RWPE1 (cell line): ENCODE measurements around the gene ADGRD1.

Experiments used
- CTCF ChIA-PET: fragments of 350-600 bp; sonication (Branson Sonifier 250); formaldehyde crosslinking; extraction: SDS; loops from one replicate; lab custom pipeline; 2021; lab: Yijun Ruan, JAX
- POLR2A ChIA-PET: fragments of 400-600 bp; formaldehyde crosslinking; extraction: SDS; loops from one replicate; lab custom pipeline; 2020; ENCODE audit warnings: antibody characterized with exemption; ENCODE audit not compliant: low non-redundant PET; lab: Yijun Ruan, JAX
- DNase-seq: peaks from one replicate; pipeline ENCODE4 v3.0.0; 2012; ENCODE audit warnings: low spot score
- H3K27ac ChIP-seq: fragments of 450-650 bp; 2 replicates; pipeline ENCODE4 v1.5.1; 2017
- TF ChIP-seq, protein P1 (sequence below): fragments of 450-650 bp; conservative IDR thresholded peaks from 2 replicates; pipeline ENCODE4 v1.5.1; 2017; ENCODE audit warnings: low read depth, mild to moderate bottlenecking

ADGRD1 gene

DNA sequence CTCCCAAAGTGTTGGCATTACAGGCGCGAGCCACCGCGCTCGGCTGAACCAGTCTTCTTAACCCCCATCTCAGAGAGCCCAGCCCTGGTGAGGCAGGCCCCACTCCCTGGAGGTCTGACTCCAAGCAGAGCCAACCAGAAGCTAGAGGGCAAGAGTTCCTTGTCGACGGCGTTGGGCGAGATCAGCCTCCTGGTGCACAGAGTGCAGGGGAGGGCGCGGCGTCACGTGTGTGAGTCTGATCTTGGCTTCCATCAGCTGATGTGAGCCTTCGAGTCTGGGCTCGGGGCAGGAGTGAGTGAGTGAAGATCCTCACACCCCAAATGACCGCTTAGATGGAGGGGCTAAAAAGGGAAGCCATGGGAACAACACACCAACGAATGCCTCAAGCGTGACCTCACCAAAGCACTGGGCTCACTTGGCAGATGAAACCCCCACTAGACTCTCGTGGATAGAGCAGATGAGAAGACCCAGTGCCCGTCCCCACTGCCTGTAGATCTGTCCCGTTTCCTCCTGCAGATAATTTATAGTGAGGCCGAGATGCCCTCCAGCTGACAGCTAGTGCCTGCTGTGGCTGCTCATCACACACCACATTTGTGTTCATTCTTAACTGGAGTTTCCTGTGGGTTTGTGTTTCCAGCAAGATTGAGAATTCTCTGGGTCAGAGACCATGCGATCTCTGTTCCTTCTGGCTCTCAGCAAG is 28.6 kb upstream of the ADGRD1 start:
- ChIA-PET CTCF (interaction anchor here (1.0 kb wide), 1 partner anchor 9 kb away, joined by 10 read pairs; no protein-coding TSS in a partner anchor), POLR2A (no interaction called here)
- TF ChIP-seq, protein P1, sequence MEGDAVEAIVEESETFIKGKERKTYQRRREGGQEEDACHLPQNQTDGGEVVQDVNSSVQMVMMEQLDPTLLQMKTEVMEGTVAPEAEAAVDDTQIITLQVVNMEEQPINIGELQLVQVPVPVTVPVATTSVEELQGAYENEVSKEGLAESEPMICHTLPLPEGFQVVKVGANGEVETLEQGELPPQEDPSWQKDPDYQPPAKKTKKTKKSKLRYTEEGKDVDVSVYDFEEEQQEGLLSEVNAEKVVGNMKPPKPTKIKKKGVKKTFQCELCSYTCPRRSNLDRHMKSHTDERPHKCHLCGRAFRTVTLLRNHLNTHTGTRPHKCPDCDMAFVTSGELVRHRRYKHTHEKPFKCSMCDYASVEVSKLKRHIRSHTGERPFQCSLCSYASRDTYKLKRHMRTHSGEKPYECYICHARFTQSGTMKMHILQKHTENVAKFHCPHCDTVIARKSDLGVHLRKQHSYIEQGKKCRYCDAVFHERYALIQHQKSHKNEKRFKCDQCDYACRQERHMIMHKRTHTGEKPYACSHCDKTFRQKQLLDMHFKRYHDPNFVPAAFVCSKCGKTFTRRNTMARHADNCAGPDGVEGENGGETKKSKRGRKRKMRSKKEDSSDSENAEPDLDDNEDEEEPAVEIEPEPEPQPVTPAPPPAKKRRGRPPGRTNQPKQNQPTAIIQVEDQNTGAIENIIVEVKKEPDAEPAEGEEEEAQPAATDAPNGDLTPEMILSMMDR: no peak
- no peak for DNase-seq
- H3K27ac ChIP-seq: no peak overlapping the region

DNA sequence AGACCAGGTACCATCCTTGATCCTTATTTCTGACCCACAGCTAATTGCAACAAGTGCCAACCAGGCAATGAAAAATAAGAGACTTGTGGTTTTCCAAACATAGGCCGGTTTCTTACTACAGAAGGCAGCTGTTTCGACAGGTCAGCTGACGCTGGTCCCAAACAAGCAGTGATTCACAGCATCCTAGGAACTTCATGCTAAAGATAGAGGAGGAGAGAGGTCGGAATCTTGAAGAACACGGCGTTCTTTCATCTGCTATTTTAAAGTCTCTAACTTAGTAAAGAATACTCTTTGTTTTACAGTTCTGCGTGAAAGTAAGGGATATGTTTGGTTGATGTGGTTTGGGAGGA is 28.1 kb upstream of the ADGRD1 start:
- POLR2A ChIA-PET: no interaction called here
- CTCF ChIA-PET: no interaction called here

DNA sequence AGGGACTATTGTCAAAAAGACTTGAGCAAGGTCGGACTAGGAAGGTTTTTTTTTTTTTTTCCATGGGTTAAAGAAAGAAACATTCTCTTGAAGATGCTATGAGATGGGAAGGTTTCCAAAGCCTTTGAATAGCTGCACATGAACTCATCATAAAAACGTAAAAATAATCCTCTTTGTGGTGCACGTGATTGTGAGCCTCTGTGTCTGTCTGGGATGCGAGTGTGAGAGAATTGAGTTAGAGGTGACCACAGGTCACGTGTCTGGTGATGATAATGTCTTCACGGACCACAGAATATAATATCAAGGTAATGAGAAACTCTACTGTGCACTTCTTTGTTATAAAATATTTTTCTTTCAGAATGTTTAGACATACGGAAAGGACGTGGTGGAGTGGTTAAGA is 24.3 kb upstream of the ADGRD1 start:
- TF ChIP-seq, protein P1: no peak
- DNase-seq: no peak
- no peak overlapping the region for H3K27ac ChIP-seq
- CTCF ChIA-PET: interaction anchor here (0.6 kb wide), 1 partner anchor 545 kb away, joined by 4 read pairs; no protein-coding TSS in a partner anchor
- POLR2A ChIA-PET: no interaction called here

More for the DNA sequence above, 28.1 kb upstream of the ADGRD1 start:
- H3K27ac ChIP-seq: no peak overlapping the region
- TF ChIP-seq, protein P1: no peak
- no peak for DNase-seq

DNA sequence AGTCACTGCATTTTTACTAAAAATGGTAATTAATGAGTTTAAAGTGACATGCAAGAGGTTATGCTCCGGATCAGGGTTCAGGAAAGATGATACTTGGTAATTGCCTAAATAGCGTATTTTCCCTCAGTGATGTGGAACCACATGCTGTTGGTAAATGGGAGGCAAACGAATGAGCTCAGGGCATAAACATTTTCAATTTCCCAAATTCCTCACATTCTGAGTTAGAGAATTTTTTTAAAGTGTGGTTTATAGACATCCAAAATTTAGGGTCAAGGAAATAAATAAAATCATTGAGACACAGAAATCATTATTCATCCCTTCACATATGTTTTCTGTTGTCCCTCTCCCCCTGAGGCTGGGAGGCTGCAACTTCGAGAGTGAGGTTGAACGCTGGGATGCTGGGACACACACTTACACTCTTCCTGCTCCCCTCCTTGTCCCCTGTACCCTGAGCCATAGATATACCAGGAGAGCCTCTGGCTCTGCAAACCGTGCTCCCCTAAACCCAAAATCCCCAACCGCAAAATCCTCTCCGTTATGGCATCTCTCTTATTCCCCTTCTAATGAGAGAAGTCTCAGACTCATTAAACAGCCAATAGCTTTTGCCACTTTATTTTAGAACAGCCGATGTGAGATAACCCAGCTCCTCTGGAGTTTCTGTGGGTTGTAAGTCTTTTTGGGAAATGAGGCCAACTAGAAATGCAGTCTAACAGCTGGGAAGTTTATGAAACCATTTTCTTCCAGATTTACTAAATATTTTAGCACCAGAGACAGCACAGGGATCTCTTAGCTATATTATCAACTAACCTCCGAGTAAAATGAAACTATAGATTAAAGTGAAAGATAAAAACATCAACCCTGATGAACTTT is 21.4 kb upstream of the ADGRD1 start:
- TF ChIP-seq, protein P1: no peak
- no peak overlapping the region for H3K27ac ChIP-seq
- POLR2A ChIA-PET: no interaction called here
- CTCF ChIA-PET: interaction anchor here (0.6 kb wide), 1 partner anchor 8 kb away, joined by 5 read pairs; no protein-coding TSS in a partner anchor
- no peak for DNase-seq

DNA sequence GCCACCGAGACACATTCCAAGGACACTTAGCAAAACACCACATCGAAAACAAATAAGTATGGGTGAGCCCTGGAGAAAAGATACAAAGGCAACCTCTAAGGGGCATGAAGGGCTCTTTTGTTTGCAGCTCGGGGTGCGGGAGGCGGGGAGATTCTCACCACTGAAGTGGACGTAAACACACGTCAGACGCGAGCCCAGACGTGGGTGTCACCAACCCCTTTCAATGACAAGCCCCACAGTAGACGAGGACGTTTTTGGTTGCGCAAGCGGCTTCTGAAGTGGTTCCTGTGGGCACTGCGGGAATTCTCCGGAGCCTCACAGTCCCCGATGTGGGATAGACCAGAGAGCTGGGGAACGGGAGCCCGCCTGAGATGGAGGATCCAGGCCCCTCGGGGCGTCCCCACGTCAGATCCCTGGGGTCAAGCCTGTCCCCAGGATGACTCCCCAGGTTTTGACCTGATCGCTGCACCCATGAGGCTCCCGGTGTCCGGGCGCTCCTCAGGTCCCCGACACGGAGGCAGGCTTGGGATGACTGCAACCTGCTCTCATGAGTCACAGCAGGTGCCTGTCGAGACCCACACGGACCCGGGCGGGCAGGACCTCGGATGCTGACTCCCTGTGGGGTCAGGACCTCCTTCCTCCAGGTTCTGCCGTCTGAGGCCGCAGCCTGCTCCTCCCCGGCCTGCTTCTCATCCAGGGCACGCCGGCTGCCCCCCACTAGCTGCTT is 20.3 kb upstream of the ADGRD1 start:
- DNase-seq: no peak
- TF ChIP-seq, protein P1: no peak
- POLR2A ChIA-PET: no interaction called here
- H3K27ac ChIP-seq: no peak overlapping the region
- CTCF ChIA-PET: no interaction called here

DNA sequence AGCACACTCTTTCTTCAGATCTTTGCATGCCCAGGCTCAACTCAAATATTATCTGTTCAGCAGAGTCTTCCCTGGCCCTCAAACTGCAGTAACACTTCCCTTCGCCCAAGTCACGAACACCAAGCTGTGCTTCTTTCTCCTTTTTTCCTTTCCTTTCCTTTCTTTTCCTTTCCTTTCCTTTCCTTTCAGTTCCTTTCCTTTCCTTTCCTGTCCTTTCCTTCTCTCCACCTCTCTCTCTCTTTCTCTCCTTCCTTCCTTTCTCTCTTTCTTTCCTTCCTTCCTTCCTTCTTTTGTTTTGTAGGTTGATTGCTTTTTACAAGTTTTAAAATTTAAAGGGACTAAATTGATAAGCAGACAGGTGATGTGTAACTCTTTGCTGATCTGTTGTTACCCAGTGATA is 19.0 kb upstream of the ADGRD1 start:
- POLR2A ChIA-PET: no interaction called here
- TF ChIP-seq, protein P1: no peak
- DNase-seq: no peak
- CTCF ChIA-PET: no interaction called here
- H3K27ac ChIP-seq: no peak overlapping the region
